SK-N-SH (cell line): ENCODE data around the gene AHNAK. TPM values are rescaled to one million over a fixed set of nuclear protein-coding genes. Genes with fewer than 3 reads are reported as not detected.
A peak's percentile ranks its signal among the peaks of the same experiment; 100 is the strongest.

ENCODE experiments used
- CTCF ChIA-PET: fragments of 300-600, 350-600 bp; formaldehyde crosslinking; extraction: SDS; loops from one replicate; lab custom pipeline; 2021; lab: Yijun Ruan, JAX
- POLR2A ChIA-PET: fragments of 350-600 bp; sonication (Branson Sonifier 250); formaldehyde crosslinking; extraction: SDS; loops from one replicate; lab custom pipeline; 2020; ENCODE audit warnings: antibody characterized with exemption, inconsistent platforms; lab: Yijun Ruan, JAX
- DNase-seq: peaks from one replicate; pipeline ENCODE4 v3.0.0; 2012
- H2AFZ ChIP-seq: fragments of 200-600 bp; sonication (generic); 2 replicates; pipeline ENCODE4 v1.8.1; 2016; ENCODE audit warnings: antibody characterized with exemption, mild to moderate bottlenecking, low read depth
- H3F3A ChIP-seq: fragments of 200-600 bp; sonication (generic); replicated peaks from 2 replicates; pipeline ENCODE3; 2016; ENCODE audit warnings: antibody characterized with exemption, mild to moderate bottlenecking; ENCODE audit not compliant: insufficient read depth
- H3K27ac ChIP-seq, 2 experiments: fragments of 200-500 bp in 1 of 2; fragments of 200-600 bp in 1 of 2; sonication (Bioruptor generic) in 1 of 2; sonication (generic), shearing (Covaris generic) in 1 of 2; 2 replicates each; pipeline versions ENCODE4 v1.5.1 to v1.6.1; 2014 to 2016; ENCODE audit warnings: low read depth in 2 of 2, inconsistent platforms in 1 of 2, low read length in 1 of 2, mild to moderate bottlenecking in 1 of 2, mixed read lengths in 1 of 2
- H3K27me3 ChIP-seq: fragments of 200-600 bp; sonication (generic), shearing (Covaris generic); 2 replicates; pipeline ENCODE4 v1.6.1; 2016; ENCODE audit warnings: mixed run types; ENCODE audit not compliant: insufficient read depth
- H3K36me3 ChIP-seq, 2 experiments: fragments of 200-500 bp in 1 of 2; fragments of 200-600 bp in 1 of 2; sonication (Bioruptor generic) in 1 of 2; sonication (generic) in 1 of 2; replicated peaks in 1 of 2; 2 replicates each; pipeline versions ENCODE3 to v1.5.1; 2014 to 2016; ENCODE audit warnings: low read length in 1 of 2, mild to moderate bottlenecking in 1 of 2; ENCODE audit not compliant: insufficient read depth in 2 of 2, control insufficient read depth in 1 of 2
- H3K4me1 ChIP-seq, 2 experiments: fragments of 200-500 bp in 1 of 2; fragments of 200-600 bp in 1 of 2; sonication (Bioruptor generic) in 1 of 2; sonication (generic), shearing (Covaris generic) in 1 of 2; 2 replicates each; pipeline versions ENCODE4 v1.5.1 to v1.6.1; 2014 to 2016; ENCODE audit warnings: low read depth in 1 of 2, low read length in 1 of 2, mixed run types in 1 of 2; ENCODE audit not compliant: insufficient read depth in 2 of 2, control insufficient read depth in 1 of 2
- H3K4me2 ChIP-seq: fragments of 200-600 bp; sonication (generic), shearing (Covaris generic); 2 replicates; pipeline ENCODE4 v1.6.1; 2017; ENCODE audit warnings: mixed run types
- H3K4me3 ChIP-seq, 2 experiments: fragments of 200-500 bp in 1 of 2; fragments of 200-600 bp in 1 of 2; sonication (Bioruptor generic) in 1 of 2; sonication (generic), shearing (Covaris generic) in 1 of 2; 2 replicates each; pipeline versions ENCODE4 v1.5.1 to v1.8.1; 2014 to 2016; ENCODE audit warnings: low read depth in 2 of 2, inconsistent platforms in 1 of 2, low read length in 1 of 2, mild to moderate bottlenecking in 1 of 2, mixed read lengths in 1 of 2, moderate library complexity in 1 of 2
- H3K79me2 ChIP-seq: fragments of 200-600 bp; sonication (generic); 2 replicates; pipeline ENCODE4 v1.8.1; 2017; ENCODE audit warnings: mild to moderate bottlenecking; ENCODE audit not compliant: insufficient read depth
- H3K9ac ChIP-seq: fragments of 200-600 bp; sonication (generic); 2 replicates; pipeline ENCODE4 v1.6.1; 2017; ENCODE audit warnings: mixed run types
- H3K9me2 ChIP-seq: fragments of 200-600 bp; sonication (generic); 2 replicates; pipeline ENCODE4 v1.6.1; 2017; ENCODE audit warnings: mixed run types
- H3K9me3 ChIP-seq: fragments of 200-600 bp; sonication (generic); 2 replicates; pipeline ENCODE4 v1.6.1; 2017; ENCODE audit warnings: mixed run types, mild to moderate bottlenecking, moderate library complexity
- H4K20me1 ChIP-seq: fragments of 200-600 bp; sonication (generic); 2 replicates; pipeline ENCODE4 v1.6.1; 2017; ENCODE audit warnings: mild to moderate bottlenecking, mixed run types; ENCODE audit not compliant: insufficient read depth
- EZH2phosphoT487 ChIP-seq: fragments of 200-600 bp; sonication (generic); IDR thresholded peaks from 2 replicates; pipeline ENCODE4 v1.6.1; 2017; ENCODE audit warnings: low read depth, mixed run types, mild to moderate bottlenecking, antibody characterized with exemption, moderate library complexity, borderline replicate concordance
- FOSL2 ChIP-seq: IDR thresholded peaks from 2 replicates; pipeline ENCODE4 v1.4.0; 2012; ENCODE audit warnings: low read depth, mild to moderate bottlenecking, moderate library complexity, borderline replicate concordance
- RFX5 ChIP-seq: IDR thresholded peaks from 2 replicates; pipeline ENCODE4 v1.6.1; 2012; ENCODE audit warnings: mild to moderate bottlenecking, improper control_type of control experiment, low read length
- TCF12 ChIP-seq: IDR thresholded peaks from 2 replicates; pipeline ENCODE4 v1.4.0; 2012
- TEAD4 ChIP-seq: IDR thresholded peaks from 2 replicates; pipeline ENCODE4 v1.4.0; 2012; ENCODE audit warnings: mild to moderate bottlenecking, borderline replicate concordance; ENCODE audit not compliant: insufficient read depth
- WGBS: methylation state at CpG from one replicate; pipeline ENCODE4 v1.1.6; 2017; ENCODE audit warnings: low lambda C conversion rate; 5-methylcytosine and 5-hydroxymethylcytosine counted together
- polyA plus RNA-seq, 3 experiments: library from polyadenylated mRNA; depleted of rRNA; stranded (reverse); fragments of >200 nt; gene quantifications; 2 replicates each; pipeline ENCODE4 v1.2.3, GENCODE V29; 2012
- TF ChIP-seq, protein P1 (sequence below): IDR thresholded peaks from 2 replicates; pipeline ENCODE4 v1.4.0; 2012; ENCODE audit warnings: low read depth

Gene AHNAK
- polyA plus RNA-seq, 1 of the 3 experiments (the other 2 are of a cell fraction): 57.8 TPM

DNA sequence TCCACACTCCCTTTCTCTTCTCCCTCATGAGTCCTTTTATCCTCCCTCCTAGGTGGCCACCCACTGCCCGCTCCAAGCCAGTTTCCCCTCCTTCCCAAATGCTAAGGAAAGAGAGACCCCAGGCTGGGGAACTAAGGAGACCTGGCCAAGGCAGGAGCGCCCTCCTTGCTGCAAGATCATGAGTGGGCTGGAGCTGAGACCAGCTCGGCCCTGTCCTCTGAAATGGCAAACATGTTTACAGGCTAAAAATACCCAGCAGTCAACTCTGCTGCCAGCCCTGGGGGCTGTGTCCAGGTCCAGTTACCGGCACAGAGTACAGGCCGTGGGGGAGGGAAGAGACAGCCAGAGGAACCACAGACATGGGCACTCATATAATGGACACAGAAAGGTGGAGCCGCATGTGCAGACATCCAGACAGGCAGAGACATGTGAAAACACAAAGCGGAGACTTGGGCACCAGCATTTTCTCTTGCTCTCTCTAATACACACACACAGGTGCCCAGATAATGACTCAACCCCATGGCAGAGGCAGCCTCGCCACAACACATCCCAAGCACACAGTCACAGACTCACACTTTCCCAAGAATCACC, 1.2 kb upstream of the AHNAK start:
- H3K9me3 ChIP-seq: no peaks in the 10 kb centered on the region
- no peak for TF ChIP-seq TEAD4
- peak; percentile 27; the same call in 1 of the 2 replicates for TF ChIP-seq FOSL2
- TF ChIP-seq, all 33 proteins: peak for 1
- Histone ChIP-seq H3K27ac (peak overlapping the region in 1 of 2 experiments; percentile 50; a peak in 2 of 4 replicates), H3F3A (peaks cover 23% of the 10 kb centered on the region), H3K9ac (peak overlapping the region; percentile 99; the same call in 1 of the 2 replicates), H4K20me1 (peaks cover 27% of the 10 kb centered on the region), H3K4me1 (peaks cover 25 to 34% of the 10 kb centered on the region in 2 experiments; a peak in 3 of 4 replicates), H3K9me2 (no peaks in the 10 kb centered on the region), H3K36me3 (peaks cover 0 to 4% of the 10 kb centered on the region in 2 experiments), H2AFZ (no peak overlapping the region), H3K27me3 (no peaks in the 10 kb centered on the region), H3K4me2 (peak overlapping the region; percentile 98), H3K4me3 (peak overlapping the region in 1 of 2 experiments; percentile 98; a peak in 1 of 4 replicates), H3K79me2 (peaks cover 65% of the 10 kb centered on the region)
- DNase-seq: no peak
- 57% methylated on average over 8 of the region's 8 CpGs for WGBS
- POLR2A ChIA-PET: interaction anchor here (1.5 to 2.1 kb wide), 2 partner anchors 26 to 153 kb away, joined by 3 to 9 read pairs; partner anchors contain the start of gene EEF1G
- CTCF ChIA-PET: interaction anchor here (1.0 to 2.3 kb wide), 4 partner anchors 123 to 168 kb away, joined by 4 to 12 read pairs (median 7); no protein-coding TSS in a partner anchor

DNA sequence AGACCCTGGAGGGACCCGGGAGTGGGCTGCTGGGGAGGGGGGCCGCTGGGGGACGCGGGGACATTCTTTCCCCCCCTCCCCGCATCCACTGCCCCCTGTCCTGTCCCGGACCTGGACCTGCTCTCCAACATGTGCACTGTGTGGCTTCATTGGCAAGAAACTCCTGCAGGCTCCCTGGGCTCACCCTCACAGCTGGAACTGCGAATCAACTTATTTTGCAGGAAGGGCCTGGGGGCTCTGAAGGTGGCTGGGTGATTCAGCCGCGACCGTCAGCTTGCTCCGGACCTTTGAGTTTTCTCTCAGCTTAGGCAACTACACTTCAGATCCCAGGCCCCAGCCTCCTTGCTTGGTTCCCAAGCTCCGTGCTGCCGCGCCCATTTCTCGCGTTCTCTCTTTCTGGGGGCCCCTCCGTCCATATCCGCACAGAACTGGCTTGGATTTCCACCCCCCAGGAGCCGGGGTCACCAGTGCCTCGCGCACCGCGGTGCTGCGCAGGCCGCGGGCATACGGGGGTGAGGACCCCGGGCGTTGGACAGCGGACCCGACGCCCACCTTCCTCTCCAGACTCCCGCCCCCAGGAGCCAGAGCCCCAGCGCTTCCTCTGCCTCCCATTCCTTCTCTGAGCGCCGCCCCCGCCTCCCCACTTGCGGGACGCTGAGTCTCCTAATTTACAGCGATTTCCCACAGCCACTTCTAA, 471 bp upstream of the AHNAK start:
- peaks cover 72% of the 10 kb centered on the region for H3K79me2 ChIP-seq
- H2AFZ ChIP-seq: 0 out of 2 replicates have a peak overlapping the region, but pooled peaks have one; percentile 46
- TF ChIP-seq, protein P1, sequence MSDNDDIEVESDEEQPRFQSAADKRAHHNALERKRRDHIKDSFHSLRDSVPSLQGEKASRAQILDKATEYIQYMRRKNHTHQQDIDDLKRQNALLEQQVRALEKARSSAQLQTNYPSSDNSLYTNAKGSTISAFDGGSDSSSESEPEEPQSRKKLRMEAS: peak; percentile 0; the same call in 1 of the 2 replicates
- TF ChIP-seq TCF12: no peak
- TF ChIP-seq EZH2phosphoT487: no peak
- TF ChIP-seq RFX5: no peak

More for the DNA sequence above, 471 bp upstream of the AHNAK start:
- peaks cover 0 to 4% of the 10 kb centered on the region in 2 experiments for H3K36me3 ChIP-seq
- DNase-seq: no peak
- peaks cover 35% of the 10 kb centered on the region for H4K20me1 ChIP-seq
- peak overlapping the region; percentile 99; the same call in 1 of the 2 replicates for H3K9ac ChIP-seq
- peaks cover 23 to 41% of the 10 kb centered on the region in 2 experiments; a peak in 3 of 4 replicates for H3K4me1 ChIP-seq
- ChIA-PET CTCF (interaction anchor here (0.7 to 2.3 kb wide), 4 partner anchors 13 to 167 kb away, joined by 4 to 12 read pairs (median 7); no protein-coding TSS in a partner anchor), POLR2A (interaction anchor here (0.6 to 2.1 kb wide), 6 partner anchors 8 to 152 kb away, joined by 3 to 9 read pairs (median 3); partner anchors contain the start of gene EEF1G)
- H3K4me3 ChIP-seq: peak overlapping the region; percentile 75 to 98
- H3K4me2 ChIP-seq: peak overlapping the region; percentile 98
- H3K27me3 ChIP-seq: no peaks in the 10 kb centered on the region
- no peaks in the 10 kb centered on the region for H3K9me2 ChIP-seq
- 53% methylated on average over 40 of the region's 40 CpGs for WGBS
- peak overlapping the region in 1 of 2 experiments; percentile 50; a peak in 3 of 4 replicates for H3K27ac ChIP-seq
- peaks cover 16% of the 10 kb centered on the region for H3F3A ChIP-seq
- H3K9me3 ChIP-seq: no peaks in the 10 kb centered on the region
